ENCODE results near the gene PARP9.

Gene PARP9

GRCh38 chr3:122497425-122497824, 66.7 kb downstream of the PARP9 start:
- Histone ChIP-seq H3K9me3 (replicated peaks; ENCODE audit: insufficient read depth, low read length) (no peaks in the 10 kb centered on the region), H3K4me2 (ENCODE audit: low read depth, low read length) (no peak overlapping the region), H3K9ac (ENCODE audit: low read length) (no peak overlapping the region), H4K20me1 (ENCODE audit: insufficient read depth, low read length) (peaks cover 39% of the 10 kb centered on the region), H3F3A (ENCODE audit: insufficient read depth, low read length) (peaks cover 7% of the 10 kb centered on the region), H2AFZ (ENCODE audit: low read length) (no peak overlapping the region), H3K36me3 (replicated peaks; ENCODE audit: insufficient read depth, low read length) (0 out of 2 replicates have a peak, but pooled peaks cover 6% of the 10 kb centered on the region), H3K4me3 (ENCODE audit: low read length) (no peak overlapping the region), H3K4me1 (ENCODE audit: low read length) (peaks cover 13% of the 10 kb centered on the region), H3K9me2 (replicated peaks; ENCODE audit: insufficient read depth, low read length) (no peaks in the 10 kb centered on the region), H3K27ac (ENCODE audit: low read length) (no peak overlapping the region), H3K27me3 (replicated peaks; ENCODE audit: insufficient read depth, low read length) (no peaks in the 10 kb centered on the region), H3K79me2 (ENCODE audit: low read length) (peaks cover 68% of the 10 kb centered on the region)
- DNase-seq = peak; percentile 59
- TF ChIP-seq EZH2 (optimal IDR thresholded peaks at IDR 0.05; ENCODE audit: low read depth, low read length) (no peak), EZH2phosphoT487 (IDR thresholded peaks at IDR 0.05; ENCODE audit: low read length) (no peak)
- TF ChIP-seq, protein P1, sequence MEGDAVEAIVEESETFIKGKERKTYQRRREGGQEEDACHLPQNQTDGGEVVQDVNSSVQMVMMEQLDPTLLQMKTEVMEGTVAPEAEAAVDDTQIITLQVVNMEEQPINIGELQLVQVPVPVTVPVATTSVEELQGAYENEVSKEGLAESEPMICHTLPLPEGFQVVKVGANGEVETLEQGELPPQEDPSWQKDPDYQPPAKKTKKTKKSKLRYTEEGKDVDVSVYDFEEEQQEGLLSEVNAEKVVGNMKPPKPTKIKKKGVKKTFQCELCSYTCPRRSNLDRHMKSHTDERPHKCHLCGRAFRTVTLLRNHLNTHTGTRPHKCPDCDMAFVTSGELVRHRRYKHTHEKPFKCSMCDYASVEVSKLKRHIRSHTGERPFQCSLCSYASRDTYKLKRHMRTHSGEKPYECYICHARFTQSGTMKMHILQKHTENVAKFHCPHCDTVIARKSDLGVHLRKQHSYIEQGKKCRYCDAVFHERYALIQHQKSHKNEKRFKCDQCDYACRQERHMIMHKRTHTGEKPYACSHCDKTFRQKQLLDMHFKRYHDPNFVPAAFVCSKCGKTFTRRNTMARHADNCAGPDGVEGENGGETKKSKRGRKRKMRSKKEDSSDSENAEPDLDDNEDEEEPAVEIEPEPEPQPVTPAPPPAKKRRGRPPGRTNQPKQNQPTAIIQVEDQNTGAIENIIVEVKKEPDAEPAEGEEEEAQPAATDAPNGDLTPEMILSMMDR (IDR thresholded peaks at IDR 0.05; ENCODE audit: low read length) = no peak

DNA sequence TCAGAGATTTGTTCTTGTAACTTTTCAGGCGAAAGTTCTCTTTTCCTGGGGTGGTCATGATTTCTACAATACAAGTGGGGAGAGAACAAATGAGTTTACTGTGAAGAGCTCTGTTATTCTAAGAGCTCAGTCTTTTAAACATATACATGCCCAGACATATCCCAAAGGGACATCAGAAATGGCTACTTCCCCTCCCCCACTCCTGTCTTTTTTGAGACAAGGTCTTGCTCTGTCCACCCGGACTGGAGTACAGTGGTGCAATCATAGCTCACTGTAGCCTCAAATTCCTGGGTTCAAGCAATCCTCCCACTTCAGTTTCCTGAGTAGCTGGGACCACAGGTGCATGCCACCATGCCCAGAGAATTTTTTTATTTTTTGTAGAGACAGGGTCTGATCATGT, 67.6 kb downstream of the PARP9 start:
- TF ChIP-seq, protein P1 (IDR thresholded peaks at IDR 0.05; ENCODE audit: low read length) = no peak
- no peak for TF ChIP-seq EZH2phosphoT487 (IDR thresholded peaks at IDR 0.05; ENCODE audit: low read length)
- TF ChIP-seq EZH2 (optimal IDR thresholded peaks at IDR 0.05; ENCODE audit: low read depth, low read length) = no peak
- H3K9ac ChIP-seq (ENCODE audit: low read length) = no peak overlapping the region
- no peaks in the 10 kb centered on the region for H3K9me2 ChIP-seq (replicated peaks; ENCODE audit: insufficient read depth, low read length)
- peaks cover 13% of the 10 kb centered on the region for H3K4me1 ChIP-seq (ENCODE audit: low read length)
- no peak overlapping the region for H3K4me2 ChIP-seq (ENCODE audit: low read depth, low read length)
- peaks cover 7% of the 10 kb centered on the region for H3F3A ChIP-seq (ENCODE audit: insufficient read depth, low read length)
- H4K20me1 ChIP-seq (ENCODE audit: insufficient read depth, low read length) = peaks cover 30% of the 10 kb centered on the region
- H3K4me3 ChIP-seq (ENCODE audit: low read length) = no peak overlapping the region
- H3K27ac ChIP-seq (ENCODE audit: low read length) = no peak overlapping the region
- H3K9me3 ChIP-seq (replicated peaks; ENCODE audit: insufficient read depth, low read length) = no peaks in the 10 kb centered on the region
- no peak overlapping the region for H2AFZ ChIP-seq (ENCODE audit: low read length)
- 0 out of 2 replicates have a peak, but pooled peaks cover 6% of the 10 kb centered on the region for H3K36me3 ChIP-seq (replicated peaks; ENCODE audit: insufficient read depth, low read length)
- DNase-seq = no peak
- peaks cover 60% of the 10 kb centered on the region for H3K79me2 ChIP-seq (ENCODE audit: low read length)
- no peaks in the 10 kb centered on the region for H3K27me3 ChIP-seq (replicated peaks; ENCODE audit: insufficient read depth, low read length)

DNA sequence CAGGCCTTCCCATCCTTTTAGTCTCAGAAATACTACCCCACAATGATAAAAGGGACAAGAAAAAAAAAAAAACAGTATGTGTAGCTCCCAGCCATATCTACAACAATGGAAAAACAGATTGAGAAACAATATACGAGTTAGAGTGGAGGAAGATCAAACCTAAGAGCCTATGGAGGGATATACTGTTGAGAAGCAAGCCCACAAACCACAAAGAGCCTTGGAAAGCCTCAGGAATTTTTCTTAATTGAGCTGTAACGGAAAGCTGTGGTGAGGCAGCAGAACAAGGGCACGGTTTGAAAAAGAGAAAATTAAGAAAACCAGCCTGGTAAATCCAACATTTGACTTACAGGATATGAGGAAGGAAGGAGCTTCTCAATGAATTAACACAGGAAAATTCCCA, 70.8 kb downstream of the PARP9 start:
- no peak overlapping the region for H2AFZ ChIP-seq (ENCODE audit: low read length)
- TF ChIP-seq EZH2 (optimal IDR thresholded peaks at IDR 0.05; ENCODE audit: low read depth, low read length) (no peak), EZH2phosphoT487 (IDR thresholded peaks at IDR 0.05; ENCODE audit: low read length) (no peak)
- TF ChIP-seq, protein P1 (IDR thresholded peaks at IDR 0.05; ENCODE audit: low read length) = no peak
- no peak overlapping the region for H3K27ac ChIP-seq (ENCODE audit: low read length)
- peaks cover 12% of the 10 kb centered on the region for H3K4me1 ChIP-seq (ENCODE audit: low read length)
- no peak for DNase-seq
- H3K9ac ChIP-seq (ENCODE audit: low read length) = no peak overlapping the region
- H3K36me3 ChIP-seq (replicated peaks; ENCODE audit: insufficient read depth, low read length) = 0 out of 2 replicates have a peak, but pooled peaks cover 6% of the 10 kb centered on the region
- no peaks in the 10 kb centered on the region for H3K9me2 ChIP-seq (replicated peaks; ENCODE audit: insufficient read depth, low read length)
- H3K27me3 ChIP-seq (replicated peaks; ENCODE audit: insufficient read depth, low read length) = no peaks in the 10 kb centered on the region
- peaks cover 7% of the 10 kb centered on the region for H3F3A ChIP-seq (ENCODE audit: insufficient read depth, low read length)
- peaks cover 20% of the 10 kb centered on the region; the same call in 1 of the 2 replicates for H4K20me1 ChIP-seq (ENCODE audit: insufficient read depth, low read length)
- no peaks in the 10 kb centered on the region for H3K9me3 ChIP-seq (replicated peaks; ENCODE audit: insufficient read depth, low read length)
- H3K4me2 ChIP-seq (ENCODE audit: low read depth, low read length) = no peak overlapping the region
- H3K4me3 ChIP-seq (ENCODE audit: low read length) = no peak overlapping the region
- H3K79me2 ChIP-seq (ENCODE audit: low read length) = peaks cover 46% of the 10 kb centered on the region

Measured in MM.1S (cell line).